ENCODE data around the gene CD68.
"Not testable (repeated sequence)": the region's sequence is repeated elsewhere in the genome, so short reads cannot be mapped to it uniquely, and the experiment has no call there.

The CD68 gene

DNA sequence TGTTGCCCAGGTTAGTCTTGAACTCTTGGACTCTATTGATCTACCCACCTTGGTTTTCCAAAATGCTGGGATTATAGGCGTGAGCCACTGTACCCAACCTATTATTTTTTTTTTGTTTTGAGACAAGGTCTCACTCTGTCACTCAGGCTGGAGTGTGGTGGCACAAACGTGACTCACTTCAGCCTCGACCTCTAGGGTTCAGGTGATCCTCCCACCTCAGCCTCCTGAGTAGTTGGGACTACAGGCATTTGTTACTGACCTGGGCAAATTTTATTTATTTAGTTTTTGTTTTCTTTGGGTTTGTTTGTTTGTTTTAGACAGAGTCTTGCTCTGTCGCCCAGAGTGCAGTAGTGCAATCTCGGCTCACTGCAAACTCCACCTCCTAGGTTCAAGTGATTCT, 44.2 kb downstream of the CD68 start:
- Mint-ChIP-seq H3K27me3 (no peaks in the 10 kb centered on the region), H3K9me3 (no peaks in the 10 kb centered on the region), H3K4me1 (ENCODE audit: low read depth in 2 of 2) (peaks cover 8 to 11% of the 10 kb centered on the region in 2 donors), H3K36me3 (ENCODE audit: insufficient read depth) (peaks cover 5% of the 10 kb centered on the region), H3K4me3 (no peak overlapping the region), H3K27ac (no peak overlapping the region)
- no peak for DNase-seq
- ATAC-seq (replicated peaks), result no peak

DNA sequence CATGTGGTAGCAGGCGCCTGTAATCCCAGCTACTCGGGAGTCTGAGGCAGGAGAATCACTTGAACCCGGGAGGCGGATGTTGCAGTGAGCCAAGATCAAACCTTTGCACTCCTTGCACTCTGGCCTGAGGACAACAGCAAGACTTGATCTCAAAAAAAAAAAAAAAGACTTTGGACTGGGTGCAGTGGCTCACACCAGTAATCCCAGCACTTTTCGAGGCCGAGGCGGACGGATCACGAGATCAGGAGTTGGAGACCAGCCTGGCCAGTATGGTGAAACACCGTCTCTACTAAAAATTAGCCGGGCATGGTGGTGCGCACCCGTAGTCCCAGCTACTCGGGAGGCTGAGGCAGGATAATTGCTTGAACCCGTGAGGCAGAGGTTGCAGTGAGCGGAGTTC, 46.3 kb downstream of the CD68 start:
- not testable (repeated sequence) for H3K27me3 Mint-ChIP-seq; ATAC-seq (replicated peaks); DNase-seq; H3K9me3 Mint-ChIP-seq; H3K36me3 Mint-ChIP-seq (ENCODE audit: insufficient read depth)
- Mint-ChIP-seq H3K4me1 (ENCODE audit: low read depth in 2 of 2) (peaks cover 8 to 11% of the 10 kb centered on the region in 2 donors), H3K27ac (peak overlapping the region in 1 of 2 donors; percentile 91), H3K4me3 (peak overlapping the region; percentile 90 to 92)

DNA sequence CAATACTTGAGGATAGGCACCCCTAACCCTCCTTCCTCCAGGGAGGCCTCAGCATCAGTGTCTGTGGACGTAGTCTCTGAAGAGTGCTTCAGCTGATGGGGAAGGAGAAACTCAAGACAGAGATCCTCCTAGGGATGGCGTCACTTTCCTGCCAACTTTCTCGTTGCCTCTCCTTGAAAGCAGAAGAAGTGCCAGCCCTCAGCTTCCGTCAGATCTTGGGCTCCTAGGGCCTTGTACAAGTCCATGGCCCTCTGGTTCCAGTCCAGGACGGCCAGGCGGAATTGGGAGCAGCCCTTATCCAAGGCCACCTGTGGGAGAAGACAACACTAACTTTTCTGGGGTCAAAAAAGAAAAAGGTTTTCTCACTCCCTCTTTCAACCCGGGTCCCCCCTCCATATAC, 46.9 kb downstream of the CD68 start:
- Mint-ChIP-seq H3K9me3 (no peaks in the 10 kb centered on the region), H3K27me3 (no peaks in the 10 kb centered on the region), H3K36me3 (ENCODE audit: insufficient read depth) (peaks cover 5% of the 10 kb centered on the region), H3K4me1 (ENCODE audit: low read depth in 2 of 2) (peaks cover 8 to 11% of the 10 kb centered on the region in 2 donors), H3K27ac (peak overlapping the region; percentile 84 to 91), H3K4me3 (peak overlapping the region; percentile 90 to 92)
- no peak for ATAC-seq (replicated peaks)
- no peak for DNase-seq

DNA sequence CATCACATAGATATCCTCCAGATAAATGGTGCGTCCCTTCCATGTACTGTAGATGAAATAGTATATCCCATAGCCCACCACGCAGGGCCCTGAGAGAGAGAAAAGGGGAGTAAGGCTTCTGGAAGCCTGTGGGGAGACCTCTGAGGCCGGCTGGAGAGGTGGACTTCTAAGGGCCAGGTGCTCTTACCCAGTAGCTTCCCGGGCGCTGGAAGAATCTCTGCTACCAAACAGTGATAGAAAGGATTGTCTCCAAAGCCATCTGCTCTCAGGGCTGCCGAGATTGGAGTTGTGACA, 47.5 kb downstream of the CD68 start:
- H3K27ac Mint-ChIP-seq, result peak overlapping the region; percentile 84 to 91
- peak overlapping the region; percentile 90 to 92 for H3K4me3 Mint-ChIP-seq
- peaks cover 8 to 11% of the 10 kb centered on the region in 2 donors for H3K4me1 Mint-ChIP-seq (ENCODE audit: low read depth in 2 of 2)

DNA sequence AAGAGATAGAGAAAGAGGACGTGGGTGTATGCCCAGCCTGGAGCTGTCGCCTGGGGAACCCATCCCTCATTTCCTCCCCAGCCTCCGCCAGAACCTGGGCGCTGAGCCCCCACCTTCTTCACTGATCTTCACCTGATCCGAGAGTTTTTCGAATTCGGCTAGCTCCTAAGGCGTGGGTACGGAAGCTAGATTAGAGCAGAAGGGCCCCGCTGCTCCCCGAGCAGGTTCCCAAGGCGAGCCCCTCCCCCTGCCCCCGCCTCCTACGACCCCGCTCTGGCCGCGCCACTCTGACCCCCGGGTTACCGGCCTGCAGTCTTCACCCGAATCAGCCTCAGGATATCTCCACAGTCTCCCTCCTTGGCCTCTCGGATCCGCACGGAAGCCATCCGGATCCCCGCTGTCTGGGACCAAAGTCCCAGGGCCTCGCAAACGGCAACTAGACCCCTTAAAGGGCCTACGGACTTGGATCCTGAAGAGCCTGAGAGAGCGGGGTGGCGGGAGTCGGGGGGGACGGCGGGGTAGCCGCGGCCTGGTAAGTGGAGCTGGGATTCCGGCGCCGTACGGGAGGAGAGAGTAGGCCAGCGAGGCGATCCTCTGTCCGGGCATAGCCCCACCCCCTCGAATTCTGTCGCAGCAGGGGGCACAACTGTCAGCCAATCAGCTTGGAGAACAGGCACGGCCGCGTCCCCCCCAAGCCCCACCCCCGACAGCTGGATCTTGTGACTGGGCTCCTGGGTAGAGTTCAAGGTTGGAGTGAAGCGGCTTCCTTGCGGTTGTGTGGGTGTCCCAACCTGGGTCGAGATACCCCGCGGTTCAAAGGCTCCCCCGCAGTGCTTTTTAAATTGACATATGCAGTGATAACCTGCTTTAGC, 48.0 kb downstream of the CD68 start, which contains the start of gene SAT2:
TSS of gene SAT2 (minus strand) at position 572 of the 872 bp plus-strand sequence. CDS start at position 386, 186 bp downstream.
- Mint-ChIP-seq H3K36me3 (ENCODE audit: insufficient read depth) (peaks cover 5% of the 10 kb centered on the region), H3K4me3 (peak within 1 kb of the TSS; percentile 90 to 92), H3K4me1 (ENCODE audit: low read depth in 2 of 2) (peaks cover 8 to 11% of the 10 kb centered on the region in 2 donors), H3K9me3 (no peaks in the 10 kb centered on the region), H3K27ac (peak within 1 kb of the TSS; percentile 84 to 91), H3K27me3 (no peaks in the 10 kb centered on the region)
- ATAC-seq (replicated peaks), result peak; percentile 94
- peak; percentile 64 to 71 (median 70) for DNase-seq

More for the DNA sequence above, 47.5 kb downstream of the CD68 start:
- no peaks in the 10 kb centered on the region for H3K9me3 Mint-ChIP-seq
- ATAC-seq (replicated peaks) (no peak), DNase-seq (no peak)
- no peaks in the 10 kb centered on the region for H3K27me3 Mint-ChIP-seq
- peaks cover 5% of the 10 kb centered on the region for H3K36me3 Mint-ChIP-seq (ENCODE audit: insufficient read depth)

DNA sequence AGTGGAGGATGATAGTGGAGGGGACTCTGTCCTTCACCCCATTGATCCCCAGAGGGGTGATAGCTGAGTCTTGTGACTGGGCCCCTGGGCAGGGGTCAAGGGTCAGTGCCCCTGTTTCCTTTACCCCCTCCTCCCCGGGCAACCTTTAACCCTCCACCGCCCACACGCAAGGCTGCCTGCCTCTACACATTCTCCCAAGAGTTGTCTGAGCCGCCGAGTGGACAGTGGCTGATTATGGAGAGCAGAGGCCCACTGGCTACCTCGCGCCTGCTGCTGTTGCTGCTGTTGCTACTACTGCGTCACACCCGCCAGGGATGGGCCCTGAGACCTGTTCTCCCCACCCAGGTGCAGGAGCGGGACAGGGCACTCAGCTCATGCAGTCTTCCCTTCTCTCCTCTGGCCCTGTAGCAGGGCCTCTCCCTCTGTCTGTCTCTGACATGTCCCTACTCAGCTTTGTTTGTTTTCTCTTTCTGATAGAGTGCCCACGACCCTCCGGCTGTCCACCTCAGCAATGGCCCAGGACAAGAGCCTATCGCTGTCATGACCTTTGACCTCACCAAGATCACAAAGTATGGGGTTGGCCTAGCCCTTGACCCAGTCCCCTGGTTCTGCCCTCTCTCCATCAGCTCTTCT, 50.6 kb downstream of the CD68 start, which contains the start of gene SHBG:
TSS of gene SHBG (plus strand) at position 197 of the 633 bp plus-strand sequence. CDS start at position 235, 38 bp downstream.
- ATAC-seq (replicated peaks) (no peak), DNase-seq (no peak)
- Mint-ChIP-seq H3K36me3 (ENCODE audit: insufficient read depth) (peaks cover 5% of the 10 kb centered on the region), H3K27ac (no peak within 1 kb of the TSS), H3K4me1 (ENCODE audit: low read depth in 2 of 2) (peaks cover 8 to 11% of the 10 kb centered on the region in 2 donors), H3K9me3 (no peaks in the 10 kb centered on the region), H3K4me3 (no peak within 1 kb of the TSS), H3K27me3 (peaks cover 0 to 7% of the 10 kb centered on the region in 2 donors)

Measured in effector memory CD8-positive, alpha-beta T cell (primary cell).